ENCODE measurements around the gene PRKCH. TPM values are rescaled to one million over a fixed set of nuclear protein-coding genes. Genes with fewer than 3 reads are reported as not detected.
A peak's percentile ranks its signal among the peaks of the same experiment; 100 is the strongest.

PRKCH gene
- total and polyA plus RNA-seq, 2 donors (not counting 3 experiments of a cell fraction or from before 2014, with no cell fraction given) = 97.7 to 103 TPM

GRCh38 chr14:61296151-61296550, 25.2 kb upstream of the PRKCH start:
- H3K4me2 ChIP-seq (ENCODE audit: insufficient read depth, low read length) = no peak overlapping the region
- ChIA-PET CTCF (interaction anchor here (0.6 to 2.7 kb wide), 37 partner anchors 9 to 830 kb away, joined by 3 to 24 read pairs (median 5); partner anchors contain the start of gene PRKCH), POLR2A (no interaction called here)
- no peaks in the 10 kb centered on the region for H3K79me2 ChIP-seq (ENCODE audit: control insufficient read depth, insufficient read depth, low read length)
- FAIRE-seq = no peak
- no peak overlapping the region for H3K4me3 ChIP-seq (replicated peaks in 1 of 3; ENCODE audit: insufficient read depth in 1 of 3, low read depth in 1 of 3, low read length in 3 of 3)
- dilution Hi-C loops (cut with MboI; ENCODE audit: extremely low pct_ligation_motif_present, low sequenced_read_pairs) (loop anchor here (25.0 kb wide), 1 partner anchor 166 kb away; no protein-coding TSS in a partner anchor), intact Hi-C loops (cut with micrococcal nuclease) (loop anchor here (5.0 to 10.0 kb wide), 2 partner anchors 141 to 469 kb away; partner anchors contain the start of gene SNAPC1)
- no peaks in the 10 kb centered on the region for H3K9me1 ChIP-seq (replicated peaks; ENCODE audit: control insufficient read depth, extremely low read depth, insufficient read depth, low read length)
- no TSS peak for BruUV-seq (replicated peaks)
- DNase-seq (ENCODE audit: low read depth, low spot score) = no peak
- TF ChIP-seq FOS (IDR thresholded peaks at IDR 0.05; ENCODE audit: borderline replicate concordance, insufficient read depth, low read length) (no peak), POLR2A (IDR thresholded peaks at IDR 0.05; ENCODE audit: low read depth, low read length) (no peak), MYC (IDR thresholded peaks at IDR 0.05; ENCODE audit: low read depth, low read length) (no peak), GATA2 (IDR thresholded peaks at IDR 0.05; ENCODE audit: insufficient read depth, insufficient read length, low read depth, low read length) (no peak)
- no peak overlapping the region for H3K9ac ChIP-seq (replicated peaks; ENCODE audit: extremely low read depth, insufficient read depth, low read length)
- H3K4me1 ChIP-seq (ENCODE audit: control insufficient read depth, extremely low read depth, insufficient read depth, low read length) = peaks cover 29% of the 10 kb centered on the region
- no peaks in the 10 kb centered on the region for H4K20me1 ChIP-seq (replicated peaks; ENCODE audit: control insufficient read depth, extremely low read depth, insufficient read depth, low read length)
- H3K9me3 ChIP-seq (replicated peaks; ENCODE audit: control insufficient read depth, insufficient read depth, low read length) = no peaks in the 10 kb centered on the region
- H3K27ac ChIP-seq (ENCODE audit: insufficient read depth, low read depth, low read length) = no peak overlapping the region
- H3K27me3 ChIP-seq (ENCODE audit: control insufficient read depth in 2 of 2, insufficient read depth in 2 of 2, low read length in 2 of 2) = no peaks in the 10 kb centered on the region
- no peak overlapping the region for H2AFZ ChIP-seq (ENCODE audit: low read depth, low read length)
- H3K36me3 ChIP-seq (ENCODE audit: control insufficient read depth in 2 of 2, extremely low read depth in 1 of 2, insufficient read depth in 2 of 2, low read length in 2 of 2) = no peaks in the 10 kb centered on the region

DNA sequence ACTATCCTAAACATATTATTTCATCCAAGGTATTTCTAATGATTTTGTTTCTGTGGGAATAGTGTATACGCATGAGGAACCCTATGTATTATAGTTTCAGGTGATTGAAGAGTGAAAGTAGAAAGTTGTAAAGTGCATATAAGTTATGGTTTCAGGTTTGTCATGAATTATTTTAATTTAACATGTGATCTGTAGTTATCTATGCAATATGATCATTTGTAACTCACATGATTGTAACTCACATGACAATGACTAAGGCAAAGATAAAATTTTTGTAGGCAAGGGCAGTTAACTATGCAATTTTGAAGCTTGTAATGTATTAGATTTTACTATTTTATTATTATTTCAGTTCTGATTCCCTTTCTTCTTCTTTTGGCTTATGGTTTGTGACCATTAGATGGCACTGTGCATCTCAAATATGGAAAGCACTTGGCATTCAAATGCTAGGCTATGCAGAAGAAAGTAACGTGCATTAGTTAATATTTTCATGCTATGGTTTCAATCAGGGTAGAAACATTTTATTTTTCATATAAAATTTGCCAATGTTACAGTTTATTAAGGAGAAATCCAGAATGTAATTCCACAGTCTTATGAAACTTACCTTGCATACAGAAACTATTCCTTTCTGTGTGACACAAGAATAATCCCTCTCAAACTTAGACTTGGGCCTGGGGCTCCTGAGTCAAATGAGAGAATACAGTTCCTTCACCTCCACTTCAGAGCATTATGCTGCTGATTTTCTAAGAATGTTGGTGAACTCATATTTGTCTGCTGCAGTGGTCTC, 24.5 kb upstream of the PRKCH start:
- Histone ChIP-seq H3K9me3 (replicated peaks; ENCODE audit: control insufficient read depth, insufficient read depth, low read length) (no peaks in the 10 kb centered on the region), H3K36me3 (ENCODE audit: control insufficient read depth in 2 of 2, extremely low read depth in 1 of 2, insufficient read depth in 2 of 2, low read length in 2 of 2) (no peaks in the 10 kb centered on the region), H3K27ac (ENCODE audit: insufficient read depth, low read depth, low read length) (peak overlapping the region; percentile 47), H3K27me3 (ENCODE audit: control insufficient read depth in 2 of 2, insufficient read depth in 2 of 2, low read length in 2 of 2) (no peaks in the 10 kb centered on the region), H3K4me1 (ENCODE audit: control insufficient read depth, extremely low read depth, insufficient read depth, low read length) (peaks cover 29% of the 10 kb centered on the region), H3K9me1 (replicated peaks; ENCODE audit: control insufficient read depth, extremely low read depth, insufficient read depth, low read length) (no peaks in the 10 kb centered on the region), H3K4me3 (replicated peaks in 1 of 3; ENCODE audit: insufficient read depth in 1 of 3, low read depth in 1 of 3, low read length in 3 of 3) (no peak overlapping the region), H4K20me1 (replicated peaks; ENCODE audit: control insufficient read depth, extremely low read depth, insufficient read depth, low read length) (no peaks in the 10 kb centered on the region), H3K4me2 (ENCODE audit: insufficient read depth, low read length) (no peak overlapping the region), H3K9ac (replicated peaks; ENCODE audit: extremely low read depth, insufficient read depth, low read length) (no peak overlapping the region), H3K79me2 (ENCODE audit: control insufficient read depth, insufficient read depth, low read length) (no peaks in the 10 kb centered on the region), H2AFZ (ENCODE audit: low read depth, low read length) (peak overlapping the region; percentile 30)
- POLR2A ChIA-PET = no interaction called here
- CTCF ChIA-PET = interaction anchor here (0.6 to 2.7 kb wide), 38 partner anchors 10 to 829 kb away, joined by 3 to 24 read pairs (median 4); partner anchors contain the start of gene PRKCH
- TF ChIP-seq JUN (IDR thresholded peaks at IDR 0.05; ENCODE audit: borderline replicate concordance, insufficient read depth, insufficient read length, low read depth) = no peak
- TF ChIP-seq, protein P1, sequence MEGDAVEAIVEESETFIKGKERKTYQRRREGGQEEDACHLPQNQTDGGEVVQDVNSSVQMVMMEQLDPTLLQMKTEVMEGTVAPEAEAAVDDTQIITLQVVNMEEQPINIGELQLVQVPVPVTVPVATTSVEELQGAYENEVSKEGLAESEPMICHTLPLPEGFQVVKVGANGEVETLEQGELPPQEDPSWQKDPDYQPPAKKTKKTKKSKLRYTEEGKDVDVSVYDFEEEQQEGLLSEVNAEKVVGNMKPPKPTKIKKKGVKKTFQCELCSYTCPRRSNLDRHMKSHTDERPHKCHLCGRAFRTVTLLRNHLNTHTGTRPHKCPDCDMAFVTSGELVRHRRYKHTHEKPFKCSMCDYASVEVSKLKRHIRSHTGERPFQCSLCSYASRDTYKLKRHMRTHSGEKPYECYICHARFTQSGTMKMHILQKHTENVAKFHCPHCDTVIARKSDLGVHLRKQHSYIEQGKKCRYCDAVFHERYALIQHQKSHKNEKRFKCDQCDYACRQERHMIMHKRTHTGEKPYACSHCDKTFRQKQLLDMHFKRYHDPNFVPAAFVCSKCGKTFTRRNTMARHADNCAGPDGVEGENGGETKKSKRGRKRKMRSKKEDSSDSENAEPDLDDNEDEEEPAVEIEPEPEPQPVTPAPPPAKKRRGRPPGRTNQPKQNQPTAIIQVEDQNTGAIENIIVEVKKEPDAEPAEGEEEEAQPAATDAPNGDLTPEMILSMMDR (IDR thresholded peaks at IDR 0.05; ENCODE audit: extremely low read depth in 1 of 2, insufficient read depth in 1 of 2, low read depth in 1 of 2, low read length in 2 of 2) = peak; percentile 40 to 51
- intact Hi-C loops (cut with micrococcal nuclease) = loop anchor here (1.0 to 10.0 kb wide), 7 partner anchors 24 to 540 kb away; partner anchors contain the start of genes PRKCH and SNAPC1
- FAIRE-seq (peak; percentile 90), DNase-seq (ENCODE audit: low read depth, low spot score) (peak; percentile 77)
- dilution Hi-C loops (cut with MboI; ENCODE audit: extremely low pct_ligation_motif_present, low sequenced_read_pairs) = loop anchor here (25.0 kb wide), 1 partner anchor 165 kb away; no protein-coding TSS in a partner anchor
- no TSS peak for BruUV-seq (replicated peaks)
